Right lung (tissue), 5 donors: ENCODE measurements around the gene IL3. TPM values are rescaled to one million over a fixed set of nuclear protein-coding genes. Genes with fewer than 3 reads are reported as not detected.

Experiments used
- DNase-seq, 2 donors: peaks; one replicate each; pipeline ENCODE4 v3.0.0-alpha.2; 2013
- polyA plus RNA-seq, 5 donors: library from polyadenylated mRNA; unstranded; fragments of 120-200 nt; gene quantifications; one replicate each; pipeline versions ENCODE4 v1.2.1 to v1.2.3, GENCODE V29; 2013; ENCODE audit warnings: inconsistent platforms in 1 of 5, low replicate concordance in 1 of 5; ENCODE audit not compliant: insufficient read length in 5 of 5, insufficient read depth in 1 of 5

The IL3 gene
- polyA plus RNA-seq, 5 donors = not detected

DNA sequence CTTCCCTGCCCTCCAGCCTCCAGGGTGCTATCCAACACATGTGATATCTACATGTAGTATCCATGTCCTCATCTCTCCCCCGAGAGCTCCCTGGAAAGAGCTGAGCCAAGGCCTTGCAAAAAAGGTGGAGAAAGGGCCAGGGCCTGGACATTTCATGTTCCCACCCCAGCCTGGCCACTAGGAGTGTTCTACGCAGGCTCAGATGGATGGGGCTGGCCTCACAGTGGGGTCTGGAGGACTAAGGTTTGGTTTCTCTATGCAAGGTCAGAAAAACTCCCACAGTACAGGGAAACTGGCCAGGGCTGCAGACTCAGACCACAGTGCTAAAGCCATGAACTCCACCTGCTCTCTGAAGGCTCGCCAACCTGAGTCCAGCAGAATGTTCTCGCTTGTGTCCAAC lies 11.6 kb downstream of the IL3 start:
- no peak for DNase-seq

DNA sequence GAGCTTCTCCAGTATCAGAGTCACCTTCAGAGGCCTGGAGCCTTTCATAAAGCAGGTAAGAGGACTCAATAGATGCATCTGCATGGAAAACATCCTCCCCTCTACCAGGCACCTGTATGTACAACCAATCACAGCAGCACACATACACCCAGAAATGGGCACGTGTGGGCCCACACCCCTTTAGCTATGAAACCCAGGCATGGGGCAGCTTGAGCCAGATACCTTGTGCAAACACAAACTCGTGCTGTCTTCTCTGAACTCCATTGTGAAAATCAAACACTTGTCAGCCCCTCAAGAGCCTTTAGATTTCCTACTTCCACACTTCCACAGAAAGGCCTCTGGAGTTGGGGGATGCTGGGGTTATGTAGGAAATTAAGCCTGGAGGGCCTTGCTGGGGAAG lies 12.1 kb downstream of the IL3 start:
- DNase-seq = peak in 1 of 2 donors; percentile 39

DNA sequence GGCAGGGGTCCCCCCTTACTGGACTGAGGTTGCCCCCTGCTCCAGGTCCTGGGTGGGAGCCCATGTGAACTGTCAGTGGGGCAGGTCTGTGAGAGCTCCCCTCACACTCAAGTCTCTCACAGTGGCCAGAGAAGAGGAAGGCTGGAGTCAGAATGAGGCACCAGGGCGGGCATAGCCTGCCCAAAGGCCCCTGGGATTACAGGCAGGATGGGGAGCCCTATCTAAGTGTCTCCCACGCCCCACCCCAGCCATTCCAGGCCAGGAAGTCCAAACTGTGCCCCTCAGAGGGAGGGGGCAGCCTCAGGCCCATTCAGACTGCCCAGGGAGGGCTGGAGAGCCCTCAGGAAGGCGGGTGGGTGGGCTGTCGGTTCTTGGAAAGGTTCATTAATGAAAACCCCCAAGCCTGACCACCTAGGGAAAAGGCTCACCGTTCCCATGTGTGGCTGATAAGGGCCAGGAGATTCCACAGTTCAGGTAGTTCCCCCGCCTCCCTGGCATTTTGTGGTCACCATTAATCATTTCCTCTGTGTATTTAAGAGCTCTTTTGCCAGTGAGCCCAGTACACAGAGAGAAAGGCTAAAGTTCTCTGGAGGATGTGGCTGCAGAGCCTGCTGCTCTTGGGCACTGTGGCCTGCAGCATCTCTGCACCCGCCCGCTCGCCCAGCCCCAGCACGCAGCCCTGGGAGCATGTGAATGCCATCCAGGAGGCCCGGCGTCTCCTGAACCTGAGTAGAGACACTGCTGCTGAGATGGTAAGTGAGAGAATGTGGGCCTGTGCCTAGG lies 13.0 kb downstream of the IL3 start, which contains the start of gene CSF2:
Gene CSF2, plus strand, starts transcription at position 559 of the 783 bp plus-strand sequence. Its CDS starts 35 bp downstream, at position 594.
- DNase-seq = no peak

DNA sequence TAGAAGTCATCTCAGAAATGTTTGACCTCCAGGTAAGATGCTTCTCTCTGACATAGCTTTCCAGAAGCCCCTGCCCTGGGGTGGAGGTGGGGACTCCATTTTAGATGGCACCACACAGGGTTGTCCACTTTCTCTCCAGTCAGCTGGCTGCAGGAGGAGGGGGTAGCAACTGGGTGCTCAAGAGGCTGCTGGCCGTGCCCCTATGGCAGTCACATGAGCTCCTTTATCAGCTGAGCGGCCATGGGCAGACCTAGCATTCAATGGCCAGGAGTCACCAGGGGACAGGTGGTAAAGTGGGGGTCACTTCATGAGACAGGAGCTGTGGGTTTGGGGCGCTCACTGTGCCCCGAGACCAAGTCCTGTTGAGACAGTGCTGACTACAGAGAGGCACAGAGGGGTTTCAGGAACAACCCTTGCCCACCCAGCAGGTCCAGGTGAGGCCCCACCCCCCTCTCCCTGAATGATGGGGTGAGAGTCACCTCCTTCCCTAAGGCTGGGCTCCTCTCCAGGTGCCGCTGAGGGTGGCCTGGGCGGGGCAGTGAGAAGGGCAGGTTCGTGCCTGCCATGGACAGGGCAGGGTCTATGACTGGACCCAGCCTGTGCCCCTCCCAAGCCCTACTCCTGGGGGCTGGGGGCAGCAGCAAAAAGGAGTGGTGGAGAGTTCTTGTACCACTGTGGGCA lies 13.8 kb downstream of the IL3 start:
- DNase-seq = no peak

DNA sequence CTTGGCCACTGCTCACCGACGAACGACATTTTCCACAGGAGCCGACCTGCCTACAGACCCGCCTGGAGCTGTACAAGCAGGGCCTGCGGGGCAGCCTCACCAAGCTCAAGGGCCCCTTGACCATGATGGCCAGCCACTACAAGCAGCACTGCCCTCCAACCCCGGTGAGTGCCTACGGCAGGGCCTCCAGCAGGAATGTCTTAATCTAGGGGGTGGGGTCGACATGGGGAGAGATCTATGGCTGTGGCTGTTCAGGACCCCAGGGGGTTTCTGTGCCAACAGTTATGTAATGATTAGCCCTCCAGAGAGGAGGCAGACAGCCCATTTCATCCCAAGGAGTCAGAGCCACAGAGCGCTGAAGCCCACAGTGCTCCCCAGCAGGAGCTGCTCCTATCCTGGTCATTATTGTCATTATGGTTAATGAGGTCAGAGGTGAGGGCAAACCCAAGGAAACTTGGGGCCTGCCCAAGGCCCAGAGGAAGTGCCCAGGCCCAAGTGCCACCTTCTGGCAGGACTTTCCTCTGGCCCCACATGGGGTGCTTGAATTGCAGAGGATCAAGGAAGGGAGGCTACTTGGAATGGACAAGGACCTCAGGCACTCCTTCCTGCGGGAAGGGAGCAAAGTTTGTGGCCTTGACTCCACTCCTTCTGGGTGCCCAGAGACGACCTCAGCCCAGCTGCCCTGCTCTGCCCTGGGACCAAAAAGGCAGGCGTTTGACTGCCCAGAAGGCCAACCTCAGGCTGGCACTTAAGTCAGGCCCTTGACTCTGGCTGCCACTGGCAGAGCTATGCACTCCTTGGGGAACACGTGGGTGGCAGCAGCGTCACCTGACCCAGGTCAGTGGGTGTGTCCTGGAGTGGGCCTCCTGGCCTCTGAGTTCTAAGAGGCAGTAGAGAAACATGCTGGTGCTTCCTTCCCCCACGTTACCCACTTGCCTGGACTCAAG lies 14.6 kb downstream of the IL3 start:
- DNase-seq = peak; percentile 33 to 49

DNA sequence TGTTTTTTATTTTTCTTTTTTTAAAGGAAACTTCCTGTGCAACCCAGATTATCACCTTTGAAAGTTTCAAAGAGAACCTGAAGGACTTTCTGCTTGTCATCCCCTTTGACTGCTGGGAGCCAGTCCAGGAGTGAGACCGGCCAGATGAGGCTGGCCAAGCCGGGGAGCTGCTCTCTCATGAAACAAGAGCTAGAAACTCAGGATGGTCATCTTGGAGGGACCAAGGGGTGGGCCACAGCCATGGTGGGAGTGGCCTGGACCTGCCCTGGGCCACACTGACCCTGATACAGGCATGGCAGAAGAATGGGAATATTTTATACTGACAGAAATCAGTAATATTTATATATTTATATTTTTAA lies 15.2 kb downstream of the IL3 start:
- no peak for DNase-seq

DNA sequence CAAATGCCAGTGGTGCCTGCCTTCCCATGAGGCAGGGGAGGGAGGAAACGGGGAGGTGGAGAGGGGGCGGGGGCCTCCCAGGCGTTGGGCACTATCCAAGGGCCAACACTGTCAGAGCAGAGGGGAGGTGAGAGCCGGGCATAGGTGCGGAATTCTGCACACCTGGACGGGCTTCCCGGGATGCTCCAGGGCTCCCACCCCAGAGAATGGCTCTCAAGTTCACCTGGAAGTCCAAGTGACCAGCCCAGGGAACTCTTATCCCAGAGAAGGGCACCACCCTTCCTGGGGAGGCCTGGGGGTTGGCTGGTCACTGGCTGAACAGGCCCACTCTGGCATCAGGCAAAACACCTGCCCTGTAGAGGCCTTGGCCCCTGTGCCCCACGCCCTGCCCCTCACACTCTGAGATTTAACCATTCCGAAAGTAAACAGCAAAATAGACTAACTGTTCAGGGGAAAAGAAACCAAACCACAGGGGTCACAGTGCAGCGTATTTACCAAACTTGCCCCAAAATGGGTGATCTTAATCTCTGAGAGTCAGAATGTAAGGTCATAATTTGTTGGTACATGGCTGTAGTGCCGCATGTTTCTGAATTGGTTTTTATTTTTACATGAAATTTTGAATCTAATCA lies 15.9 kb downstream of the IL3 start:
- no peak for DNase-seq

DNA sequence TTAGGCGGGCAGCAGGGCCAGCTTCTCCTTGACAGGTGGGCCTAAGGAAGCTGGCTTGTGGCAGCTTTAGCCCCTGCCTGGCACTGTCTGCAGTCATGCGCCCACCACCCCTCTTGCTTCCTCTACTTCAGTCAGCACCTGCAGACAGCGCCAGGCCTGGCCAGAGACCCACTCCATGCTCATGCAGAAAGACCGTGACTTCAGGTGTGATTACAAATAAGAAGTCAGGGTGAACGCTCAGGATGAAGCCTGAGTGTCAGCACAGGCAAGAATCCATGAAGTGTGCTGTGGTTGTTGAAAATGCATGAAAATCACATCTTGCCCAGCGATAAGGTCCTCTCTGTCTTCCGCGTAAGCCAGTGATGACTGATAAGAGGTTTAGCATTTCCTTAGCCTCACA lies 16.5 kb downstream of the IL3 start:
- DNase-seq = no peak

DNA sequence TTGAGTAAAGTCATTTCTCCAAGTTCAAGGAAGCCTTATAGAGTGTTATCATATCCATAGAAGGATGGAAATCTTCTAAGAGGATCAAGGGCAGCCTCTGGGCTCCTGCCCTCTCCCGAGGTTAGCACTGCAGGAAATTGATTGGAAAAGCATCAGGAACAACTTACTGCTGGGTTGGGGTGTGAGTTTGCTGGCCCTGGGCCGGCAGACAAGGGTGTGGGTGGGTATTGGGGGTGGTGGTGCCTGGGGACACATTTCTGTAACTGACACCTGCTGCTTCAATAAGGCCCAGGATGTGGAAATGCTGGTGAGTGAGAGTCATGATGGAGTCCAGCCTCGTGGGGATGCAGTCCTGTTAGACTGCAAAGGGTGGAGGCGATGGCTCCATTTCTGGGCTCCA lies 18.6 kb downstream of the IL3 start:
- DNase-seq = no peak

DNA sequence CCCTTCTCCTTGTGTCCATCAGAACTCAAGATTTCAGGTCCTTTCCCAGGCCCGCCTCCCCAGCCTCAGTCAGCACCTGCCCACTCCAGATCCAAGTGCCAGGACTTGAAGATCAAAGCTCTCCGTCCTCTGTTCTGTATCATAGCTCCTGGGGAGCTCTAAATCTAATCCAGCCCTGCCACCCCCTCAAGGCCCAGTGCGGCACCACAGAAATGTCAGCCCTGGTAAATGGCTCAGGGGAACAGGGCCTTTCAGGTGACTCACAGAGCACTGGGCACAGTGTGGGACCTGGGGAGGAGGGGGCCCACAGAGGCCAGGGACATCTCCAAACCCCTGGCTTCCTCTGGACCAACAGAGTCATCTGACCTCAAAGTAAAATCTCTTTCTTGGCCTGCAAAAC lies 19.2 kb downstream of the IL3 start:
- DNase-seq = no peak

DNA sequence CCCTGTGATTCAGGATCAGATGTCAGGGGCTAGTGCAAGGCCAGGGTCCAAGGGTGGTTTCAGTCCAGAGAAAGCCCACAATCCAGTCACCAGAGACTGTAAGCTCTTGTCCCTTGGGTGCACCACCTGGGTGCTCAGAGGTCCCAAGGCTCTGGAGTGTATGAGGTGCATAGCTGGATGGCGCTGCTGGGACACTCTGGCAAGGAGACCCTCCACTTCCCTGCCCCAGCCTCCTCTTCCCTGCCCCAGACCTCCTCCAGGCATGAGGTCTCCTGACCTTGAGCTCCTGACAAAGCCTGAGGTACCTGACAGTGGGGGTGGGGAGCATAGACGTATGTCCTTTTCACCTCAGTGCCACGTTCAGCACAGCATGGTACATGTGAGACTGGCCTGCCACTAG lies 20.1 kb downstream of the IL3 start:
- no peak for DNase-seq

DNA sequence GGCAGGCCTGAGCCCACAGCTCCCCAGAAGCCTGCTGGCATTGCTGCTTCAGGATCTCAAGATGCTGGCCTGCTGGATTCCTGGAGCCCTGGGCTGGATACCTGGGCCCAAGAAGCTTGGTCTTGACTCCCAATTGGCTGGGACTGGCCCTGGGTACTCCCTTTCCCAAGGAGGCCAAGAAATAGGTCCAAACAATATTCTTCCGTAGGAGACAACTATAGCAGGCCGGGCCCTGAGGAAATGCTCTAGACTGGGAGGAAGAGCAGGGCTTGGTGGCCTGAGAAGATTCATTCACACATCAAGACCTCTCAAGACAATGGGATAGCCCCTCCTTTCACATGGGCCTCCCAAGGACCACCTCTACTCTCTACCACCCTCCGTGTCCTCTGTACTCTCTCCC lies 21.0 kb downstream of the IL3 start:
- DNase-seq = no peak

DNA sequence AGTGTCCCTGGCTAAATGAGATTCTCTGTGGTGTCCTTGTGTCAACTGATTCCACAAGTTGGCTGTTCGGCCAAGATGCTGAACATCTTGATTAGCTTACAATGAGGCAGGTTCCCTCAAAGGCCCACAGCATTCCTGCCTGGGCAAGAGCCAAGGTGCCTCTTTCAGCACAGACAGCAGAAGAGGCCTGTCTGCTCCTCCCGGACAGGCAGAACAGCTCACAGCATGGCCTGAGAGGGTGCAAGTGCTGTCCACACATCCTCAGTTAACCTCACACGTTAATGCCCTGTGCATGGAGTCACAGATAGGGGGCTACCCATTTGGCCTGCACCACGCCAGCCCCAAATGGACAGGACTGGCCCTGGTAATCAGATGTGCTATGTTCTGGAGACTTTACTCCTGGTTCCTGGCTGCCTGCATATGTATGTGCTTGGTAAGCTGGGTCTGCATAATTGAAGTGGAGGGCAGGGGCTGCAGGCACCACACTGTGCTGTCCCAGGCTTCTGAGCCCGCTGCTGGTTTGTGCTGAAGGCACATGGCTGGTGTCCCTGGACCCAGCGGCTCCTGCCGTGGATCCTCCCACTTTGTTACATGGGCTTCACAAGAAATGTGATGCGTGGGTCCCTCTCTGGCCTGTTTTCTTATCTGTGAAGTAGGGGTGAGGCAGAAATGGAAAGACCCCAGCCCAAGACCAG lies 22.0 kb downstream of the IL3 start:
- DNase-seq = no peak

DNA sequence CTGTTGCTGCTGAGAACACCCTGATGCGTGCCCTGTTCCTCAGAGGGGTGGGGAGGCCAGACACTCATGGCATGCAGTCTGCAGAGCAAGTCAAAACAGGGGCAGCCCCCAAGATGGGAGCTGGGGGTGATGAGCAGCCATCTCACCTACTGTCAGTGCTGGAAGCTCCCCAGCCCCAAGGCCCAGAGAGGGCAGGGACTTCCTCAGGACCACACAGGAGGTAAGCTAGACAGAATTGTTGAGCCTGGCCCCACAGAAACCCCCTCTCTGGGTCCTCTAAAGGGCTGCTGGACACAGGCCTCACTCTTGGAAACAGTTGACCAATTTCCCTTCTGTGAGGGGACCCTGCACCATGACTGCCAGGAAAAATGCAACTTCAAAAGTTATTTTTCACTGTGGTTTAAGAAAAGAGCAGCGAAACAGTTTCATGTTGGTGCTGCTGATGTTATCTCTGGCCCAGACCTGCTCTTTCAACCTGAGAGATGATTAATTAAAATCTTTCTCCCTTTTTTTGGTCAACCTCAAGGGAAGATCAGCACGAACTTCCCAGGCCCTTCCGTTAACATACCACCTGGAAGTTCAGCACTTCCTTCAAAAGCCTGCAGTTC lies 22.7 kb downstream of the IL3 start:
- no peak for DNase-seq

DNA sequence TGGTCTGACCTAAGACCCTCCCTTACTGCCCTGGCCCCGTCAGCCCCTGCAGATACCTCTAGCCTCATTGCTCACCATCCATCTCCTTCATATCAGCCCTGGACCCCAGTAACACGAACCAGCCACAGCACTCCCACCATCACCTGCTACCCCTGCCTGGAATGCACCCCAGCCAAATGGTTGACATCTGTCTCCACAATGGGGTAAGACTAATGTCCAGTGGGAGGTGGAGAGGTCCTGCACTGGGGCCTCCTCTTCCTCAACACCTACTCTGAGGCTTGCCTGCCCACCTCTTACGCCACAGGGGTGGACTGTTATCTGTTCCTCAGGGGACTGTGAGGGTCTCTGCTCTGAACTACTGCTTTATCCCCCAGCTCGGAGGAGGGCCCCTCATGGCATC lies 25.2 kb downstream of the IL3 start:
- DNase-seq = no peak

DNA sequence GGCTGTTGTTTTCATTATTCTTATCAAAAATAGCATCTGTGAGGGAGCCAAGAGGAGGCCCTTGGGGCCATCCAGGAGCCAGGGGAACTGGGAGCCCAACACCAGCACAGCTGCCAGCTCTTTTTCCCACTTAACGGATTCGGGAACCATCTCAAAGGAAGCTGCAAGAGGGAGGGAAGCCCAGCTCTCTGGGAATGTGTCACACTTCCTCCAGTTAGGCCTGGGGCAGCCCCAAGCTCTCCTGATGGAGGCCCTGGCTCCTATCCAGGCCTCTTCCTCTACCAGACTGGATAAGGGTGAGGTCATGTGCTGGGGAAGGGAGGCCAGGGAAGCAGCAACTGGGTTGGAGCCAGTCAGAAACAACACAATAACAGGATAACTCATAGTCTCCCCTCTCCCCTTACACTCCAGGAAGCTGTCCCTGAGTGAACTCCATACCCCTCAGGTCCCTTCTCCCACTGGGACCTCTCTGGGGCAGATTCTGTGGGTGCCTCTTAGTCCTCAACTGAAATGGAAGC lies 25.9 kb downstream of the IL3 start:
- DNase-seq = peak in 1 of 2 donors; percentile 28

DNA sequence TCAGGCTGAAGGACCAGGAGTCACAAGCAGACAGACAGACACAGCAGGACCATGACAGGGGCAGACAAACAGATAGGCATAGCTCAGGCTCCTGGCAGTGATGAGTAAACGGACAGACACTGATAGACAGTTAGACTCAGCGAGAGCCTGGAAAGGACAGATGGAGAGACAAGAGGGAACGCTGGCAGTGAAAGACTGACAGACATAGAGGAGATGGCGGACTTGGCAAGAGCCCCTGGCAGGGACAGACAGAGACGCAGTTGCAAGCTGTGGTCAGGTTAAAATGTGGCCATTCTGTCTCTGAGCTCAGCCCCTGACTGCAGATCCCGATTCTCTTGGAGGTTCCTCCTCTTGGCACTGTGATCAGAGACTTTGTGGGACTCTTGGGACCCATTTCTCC lies 26.7 kb downstream of the IL3 start:
- no peak for DNase-seq

DNA sequence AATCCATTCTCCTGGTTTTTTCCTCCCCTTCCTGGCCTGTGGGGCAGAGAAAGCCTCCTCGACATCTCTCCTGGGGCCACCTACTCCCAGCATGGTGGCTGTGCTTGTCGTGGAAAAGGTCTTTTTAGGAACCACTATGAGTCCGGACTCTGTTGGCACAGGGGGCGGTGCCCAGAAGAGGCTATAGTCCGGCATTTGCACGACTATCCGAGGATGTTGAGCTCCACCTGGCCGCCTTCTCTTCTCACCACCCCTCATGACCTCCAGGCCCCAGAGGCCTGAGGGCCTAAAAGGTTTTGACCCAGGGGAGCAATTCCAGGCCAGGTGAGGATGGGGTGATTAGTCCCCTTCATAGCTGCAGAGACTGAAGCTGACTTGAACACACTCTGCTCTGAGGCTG lies 27.2 kb downstream of the IL3 start:
- DNase-seq = no peak

DNA sequence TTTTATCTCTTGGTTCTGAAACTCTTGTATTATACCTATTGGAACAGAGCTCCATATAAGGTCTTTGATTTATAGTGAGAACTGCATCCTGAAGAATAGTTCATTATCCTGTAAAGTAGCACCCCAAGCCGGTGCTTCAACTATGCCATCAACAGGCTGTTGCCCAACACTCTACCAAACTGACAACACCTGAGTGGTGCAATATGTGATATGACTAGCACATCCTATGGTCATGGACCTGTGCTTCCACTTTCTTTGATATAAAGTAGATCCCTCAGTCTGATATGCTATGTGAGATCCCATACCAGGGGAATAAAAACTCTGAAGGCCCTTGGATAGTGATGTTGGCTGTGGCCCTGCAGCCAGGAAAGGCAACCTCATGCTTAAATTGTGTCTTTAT lies 28.9 kb downstream of the IL3 start:
- DNase-seq = no peak

DNA sequence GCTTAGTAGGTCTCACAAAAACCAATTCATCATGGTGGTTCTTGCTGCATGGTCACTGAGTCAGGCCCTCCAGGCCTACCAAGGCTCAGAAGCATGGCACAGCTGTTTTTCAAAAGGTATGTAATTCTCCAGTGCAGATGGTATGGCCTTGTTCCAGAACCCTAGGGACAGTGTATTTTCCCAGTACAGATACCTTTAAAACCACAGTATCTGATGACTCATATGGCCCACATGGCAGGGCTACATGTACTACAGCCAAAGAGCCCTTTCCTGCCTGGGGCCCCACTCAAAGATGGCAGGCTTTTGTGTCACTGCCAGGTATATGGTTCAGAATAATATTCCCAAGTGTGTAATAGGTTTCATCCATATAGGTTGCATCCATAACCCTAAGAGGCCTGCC lies 29.7 kb downstream of the IL3 start:
- DNase-seq = no peak

DNA sequence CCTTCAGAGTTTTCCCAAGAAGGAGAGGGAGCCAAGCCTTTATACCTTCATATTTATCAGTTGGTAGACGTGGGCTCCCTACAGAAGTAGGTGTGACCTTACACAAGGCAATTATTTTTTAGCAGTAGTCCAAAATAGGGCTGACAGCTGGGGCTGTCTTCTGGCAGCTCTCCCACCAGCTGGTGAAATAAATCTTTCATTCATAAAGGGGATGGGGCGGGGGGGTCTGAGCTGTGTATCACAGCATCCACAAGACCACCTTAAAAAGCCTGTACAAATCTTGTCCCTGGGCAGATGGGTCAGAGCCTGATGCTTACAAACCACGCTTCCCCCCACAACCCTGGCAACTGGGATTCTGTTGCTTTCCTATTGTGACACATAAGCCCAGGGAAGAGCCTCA lies 32.8 kb downstream of the IL3 start:
- DNase-seq = no peak
